Measurements from ENCODE around the gene SPATA45. TPM values are rescaled to one million over a fixed set of nuclear protein-coding genes. Genes with fewer than 3 reads are reported as not detected.
"Not testable (repeated sequence)": the region's sequence is repeated elsewhere in the genome, so short reads cannot be mapped to it uniquely, and the experiment has no call there.

The SPATA45 gene
- total and polyA plus RNA-seq, 2 experiments from 2014 or later: not detected

GRCh38 chr1:212864201-212864600, 16.8 kb upstream of the SPATA45 start:
- in situ Hi-C loops (cut with MboI): no loop called here
- no peaks in the 10 kb centered on the region for H3K9me3 ChIP-seq (ENCODE audit: low read depth)
- H3K27me3 ChIP-seq (replicated peaks; ENCODE audit: insufficient read depth): no peaks in the 10 kb centered on the region
- H4K20me1 ChIP-seq (ENCODE audit: insufficient read depth): no peaks in the 10 kb centered on the region
- no peaks in the 10 kb centered on the region; the same call in 1 of the 2 replicates for H3K9me2 ChIP-seq (ENCODE audit: insufficient read depth)
- H3K27ac ChIP-seq: no peak overlapping the region
- DNase-seq: no peak
- no peak overlapping the region for H3K4me2 ChIP-seq (ENCODE audit: unreplicated experiment)
- H3K9ac ChIP-seq: no peak overlapping the region
- peaks cover 41% of the 10 kb centered on the region for H3K79me2 ChIP-seq (ENCODE audit: insufficient read depth)
- WGBS, 2 experiments (ENCODE audit: low coverage in 1 of 2, low lambda C conversion rate in 2 of 2, missing lambda C conversion rate in 2 of 2): 96 to 99% methylated on average over 4 of the region's 4 CpGs
- H3K4me3 ChIP-seq: no peak overlapping the region
- H3K4me1 ChIP-seq (ENCODE audit: insufficient read depth): peaks cover 13% of the 10 kb centered on the region; the same call in 1 of the 2 replicates
- TF ChIP-seq EZH2phosphoT487 (IDR thresholded peaks at IDR 0.05; ENCODE audit: insufficient read depth, low read depth) (no peak), EZH2 (IDR thresholded peaks at IDR 0.05; ENCODE audit: insufficient read depth, poor library complexity, severe bottlenecking) (no peak)
- H3K36me3 ChIP-seq (ENCODE audit: low read depth): no peaks in the 10 kb centered on the region; the same call in 1 of the 2 replicates
- H3F3A ChIP-seq (ENCODE audit: insufficient read depth): no peaks in the 10 kb centered on the region
- H2AFZ ChIP-seq: no peak overlapping the region

GRCh38 chr1:212863345-212863744, 15.9 kb upstream of the SPATA45 start:
- in situ Hi-C loops (cut with MboI); H4K20me1 ChIP-seq (ENCODE audit: insufficient read depth); H3K27me3 ChIP-seq (replicated peaks; ENCODE audit: insufficient read depth); H3K36me3 ChIP-seq (ENCODE audit: low read depth); H3K27ac ChIP-seq; H3K9me3 ChIP-seq (ENCODE audit: low read depth); H3F3A ChIP-seq (ENCODE audit: insufficient read depth); H3K4me3 ChIP-seq; H2AFZ ChIP-seq; H3K4me2 ChIP-seq (ENCODE audit: unreplicated experiment); DNase-seq; H3K9me2 ChIP-seq (ENCODE audit: insufficient read depth); H3K9ac ChIP-seq: not testable (repeated sequence)
- Histone ChIP-seq H3K4me1 (ENCODE audit: insufficient read depth) (peaks cover 17% of the 10 kb centered on the region; the same call in 1 of the 2 replicates), H3K79me2 (ENCODE audit: insufficient read depth) (peaks cover 49% of the 10 kb centered on the region)
- 77 to 80% methylated on average over 5 to 10 of the region's 10 CpGs for WGBS, 2 experiments (ENCODE audit: low coverage in 1 of 2, low lambda C conversion rate in 2 of 2, missing lambda C conversion rate in 2 of 2)

GRCh38 chr1:212862111-212862690, 14.8 kb upstream of the SPATA45 start:
- Histone ChIP-seq H3K4me1 (ENCODE audit: insufficient read depth) (peaks cover 17% of the 10 kb centered on the region; the same call in 1 of the 2 replicates), H3K4me2 (ENCODE audit: unreplicated experiment) (no peak overlapping the region), H4K20me1 (ENCODE audit: insufficient read depth) (no peaks in the 10 kb centered on the region), H2AFZ (no peak overlapping the region), H3K79me2 (ENCODE audit: insufficient read depth) (peaks cover 51% of the 10 kb centered on the region), H3K9ac (no peak overlapping the region), H3K27ac (no peak overlapping the region), H3F3A (ENCODE audit: insufficient read depth) (0 out of 2 replicates have a peak, but pooled peaks cover under 1% of the 10 kb centered on the region), H3K4me3 (no peak overlapping the region), H3K9me2 (ENCODE audit: insufficient read depth) (no peaks in the 10 kb centered on the region; the same call in 1 of the 2 replicates), H3K9me3 (ENCODE audit: low read depth) (no peaks in the 10 kb centered on the region), H3K27me3 (replicated peaks; ENCODE audit: insufficient read depth) (no peaks in the 10 kb centered on the region), H3K36me3 (ENCODE audit: low read depth) (no peaks in the 10 kb centered on the region; the same call in 1 of the 2 replicates)
- DNase-seq: no peak
- no peak for TF ChIP-seq EZH2phosphoT487 (IDR thresholded peaks at IDR 0.05; ENCODE audit: insufficient read depth, low read depth)
- in situ Hi-C loops (cut with MboI): no loop called here
- 96 to 100% methylated on average over 2 of the region's 2 CpGs for WGBS, 2 experiments (ENCODE audit: low coverage in 1 of 2, low lambda C conversion rate in 2 of 2, missing lambda C conversion rate in 2 of 2)

- Histone ChIP-seq H3K27me3 (replicated peaks; ENCODE audit: insufficient read depth) (no peaks in the 10 kb centered on the region), H3K4me3 (no peak overlapping the region; the same call in 1 of the 2 replicates), H3K9ac (no peak overlapping the region), H2AFZ (no peak overlapping the region), H3K9me2 (ENCODE audit: insufficient read depth) (no peaks in the 10 kb centered on the region), H3K27ac (no peak overlapping the region), H3K4me2 (ENCODE audit: unreplicated experiment) (peak overlapping the region; percentile 85), H3K36me3 (ENCODE audit: low read depth) (no peaks in the 10 kb centered on the region; the same call in 1 of the 2 replicates), H4K20me1 (ENCODE audit: insufficient read depth) (no peaks in the 10 kb centered on the region), H3F3A (ENCODE audit: insufficient read depth) (0 out of 2 replicates have a peak, but pooled peaks cover 5% of the 10 kb centered on the region), H3K79me2 (ENCODE audit: insufficient read depth) (peaks cover 56% of the 10 kb centered on the region), H3K4me1 (ENCODE audit: insufficient read depth) (peaks cover 17% of the 10 kb centered on the region; the same call in 1 of the 2 replicates), H3K9me3 (ENCODE audit: low read depth) (no peaks in the 10 kb centered on the region)
- peak; percentile 38 for DNase-seq
- no peak for TF ChIP-seq EZH2phosphoT487 (IDR thresholded peaks at IDR 0.05; ENCODE audit: insufficient read depth, low read depth)
- TF ChIP-seq EZH2 (IDR thresholded peaks at IDR 0.05; ENCODE audit: insufficient read depth, poor library complexity, severe bottlenecking): no peak
- in situ Hi-C loops (cut with MboI): no loop called here
- 69 to 72% methylated on average over 5 of the region's 5 CpGs for WGBS, 2 experiments (ENCODE audit: low coverage in 1 of 2, low lambda C conversion rate in 2 of 2, missing lambda C conversion rate in 2 of 2)
Observed at GRCh38 chr1:212860713-212861581, 13.5 kb upstream of the SPATA45 start.

Data from GM23248 (cell line).